Ishikawa (cell line): Measurements from ENCODE around the gene ARFRP1.

ENCODE experiments used
- CEBPB ChIP-seq: IDR thresholded peaks from 2 replicates; pipeline ENCODE4 v1.6.1; 2012
- CREB1 ChIP-seq: IDR thresholded peaks from 2 replicates; pipeline ENCODE4 v1.6.1; 2012; ENCODE audit warnings: low read depth
- EGR1 ChIP-seq: IDR thresholded peaks from 2 replicates; pipeline ENCODE4 v1.6.1; 2012
- EP300 ChIP-seq: IDR thresholded peaks from 2 replicates; pipeline ENCODE4 v1.6.1; 2012; ENCODE audit warnings: borderline replicate concordance
- FOXM1 ChIP-seq: IDR thresholded peaks from 2 replicates; pipeline ENCODE4 v1.6.1; 2012; ENCODE audit warnings: low read depth, borderline replicate concordance
- NFIC ChIP-seq: IDR thresholded peaks from 2 replicates; pipeline ENCODE4 v1.6.1; 2012
- RAD21 ChIP-seq: IDR thresholded peaks from 2 replicates; pipeline ENCODE4 v1.6.1; 2012; ENCODE audit warnings: low read depth
- TAF1 ChIP-seq: IDR thresholded peaks from 2 replicates; pipeline ENCODE4 v1.6.1; 2012; ENCODE audit warnings: low read depth, mild to moderate bottlenecking
- TCF12 ChIP-seq: IDR thresholded peaks from 2 replicates; pipeline ENCODE4 v1.6.1; 2012; ENCODE audit warnings: low read depth
- TEAD4 ChIP-seq: IDR thresholded peaks from 2 replicates; pipeline ENCODE4 v1.6.1; 2012
- YY1 ChIP-seq: IDR thresholded peaks from 2 replicates; pipeline ENCODE4 v1.6.1; 2012; ENCODE audit warnings: low read depth
- ZBTB7A ChIP-seq: IDR thresholded peaks from 2 replicates; pipeline ENCODE4 v1.6.1; 2012; ENCODE audit warnings: low read depth
- TF ChIP-seq, protein P1 (sequence below): IDR thresholded peaks from 2 replicates; pipeline ENCODE4 v1.6.1; 2012; ENCODE audit warnings: low read depth, mild to moderate bottlenecking
- TF ChIP-seq, protein P2 (sequence below): IDR thresholded peaks from 2 replicates; pipeline ENCODE4 v1.6.1; 2012
- TF ChIP-seq, protein P3 (sequence below): IDR thresholded peaks from 2 replicates; pipeline ENCODE4 v1.6.1; 2012

ARFRP1 gene

DNA sequence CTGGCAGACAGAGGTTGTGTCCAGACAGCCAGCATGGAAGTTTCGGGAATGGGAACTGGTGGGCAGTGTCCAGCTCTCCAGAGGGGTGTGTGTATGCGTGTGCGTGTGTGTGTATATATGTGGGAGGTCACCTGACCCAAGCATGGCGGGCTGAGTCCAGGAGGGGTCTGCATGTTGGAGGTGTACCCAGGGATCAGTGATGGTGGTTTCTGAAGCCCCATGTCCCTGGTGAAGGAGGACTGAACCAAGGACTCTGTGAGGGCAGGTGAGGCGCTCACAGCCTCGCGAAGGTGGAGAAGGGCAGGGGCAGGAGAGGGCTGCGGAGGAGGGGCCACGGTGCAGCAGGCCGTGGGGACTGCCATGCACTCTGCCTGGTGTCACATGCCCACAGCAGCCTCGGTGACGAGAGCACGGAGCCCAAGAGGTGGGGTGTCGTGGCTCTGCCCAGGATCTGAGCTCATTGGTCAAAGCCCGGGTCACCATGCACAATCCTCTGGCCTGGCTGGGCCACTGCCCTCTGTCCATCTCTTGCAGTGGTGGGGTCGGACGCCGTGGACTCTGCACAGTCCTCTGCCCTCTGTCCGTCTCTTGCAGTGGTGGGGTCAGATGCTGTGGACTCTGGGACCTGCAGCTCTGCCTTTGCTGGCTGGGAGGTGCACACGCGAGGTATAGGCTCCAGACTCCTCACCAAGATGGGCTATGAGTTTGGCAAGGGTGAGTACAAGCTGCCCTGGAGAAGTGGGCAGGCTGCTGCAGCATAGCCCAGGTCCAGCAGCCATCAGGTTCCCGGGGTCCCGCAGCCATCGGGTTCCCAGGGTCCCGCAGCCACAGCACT, 26.6 kb upstream of the ARFRP1 start:
- TF ChIP-seq RAD21, result no peak
- TF ChIP-seq CEBPB, result no peak
- TF ChIP-seq, protein P1, sequence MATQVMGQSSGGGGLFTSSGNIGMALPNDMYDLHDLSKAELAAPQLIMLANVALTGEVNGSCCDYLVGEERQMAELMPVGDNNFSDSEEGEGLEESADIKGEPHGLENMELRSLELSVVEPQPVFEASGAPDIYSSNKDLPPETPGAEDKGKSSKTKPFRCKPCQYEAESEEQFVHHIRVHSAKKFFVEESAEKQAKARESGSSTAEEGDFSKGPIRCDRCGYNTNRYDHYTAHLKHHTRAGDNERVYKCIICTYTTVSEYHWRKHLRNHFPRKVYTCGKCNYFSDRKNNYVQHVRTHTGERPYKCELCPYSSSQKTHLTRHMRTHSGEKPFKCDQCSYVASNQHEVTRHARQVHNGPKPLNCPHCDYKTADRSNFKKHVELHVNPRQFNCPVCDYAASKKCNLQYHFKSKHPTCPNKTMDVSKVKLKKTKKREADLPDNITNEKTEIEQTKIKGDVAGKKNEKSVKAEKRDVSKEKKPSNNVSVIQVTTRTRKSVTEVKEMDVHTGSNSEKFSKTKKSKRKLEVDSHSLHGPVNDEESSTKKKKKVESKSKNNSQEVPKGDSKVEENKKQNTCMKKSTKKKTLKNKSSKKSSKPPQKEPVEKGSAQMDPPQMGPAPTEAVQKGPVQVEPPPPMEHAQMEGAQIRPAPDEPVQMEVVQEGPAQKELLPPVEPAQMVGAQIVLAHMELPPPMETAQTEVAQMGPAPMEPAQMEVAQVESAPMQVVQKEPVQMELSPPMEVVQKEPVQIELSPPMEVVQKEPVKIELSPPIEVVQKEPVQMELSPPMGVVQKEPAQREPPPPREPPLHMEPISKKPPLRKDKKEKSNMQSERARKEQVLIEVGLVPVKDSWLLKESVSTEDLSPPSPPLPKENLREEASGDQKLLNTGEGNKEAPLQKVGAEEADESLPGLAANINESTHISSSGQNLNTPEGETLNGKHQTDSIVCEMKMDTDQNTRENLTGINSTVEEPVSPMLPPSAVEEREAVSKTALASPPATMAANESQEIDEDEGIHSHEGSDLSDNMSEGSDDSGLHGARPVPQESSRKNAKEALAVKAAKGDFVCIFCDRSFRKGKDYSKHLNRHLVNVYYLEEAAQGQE, result no peak
- no peak for TF ChIP-seq TAF1
- no peak for TF ChIP-seq NFIC
- TF ChIP-seq CREB1, result no peak
- TF ChIP-seq TEAD4, result no peak

DNA sequence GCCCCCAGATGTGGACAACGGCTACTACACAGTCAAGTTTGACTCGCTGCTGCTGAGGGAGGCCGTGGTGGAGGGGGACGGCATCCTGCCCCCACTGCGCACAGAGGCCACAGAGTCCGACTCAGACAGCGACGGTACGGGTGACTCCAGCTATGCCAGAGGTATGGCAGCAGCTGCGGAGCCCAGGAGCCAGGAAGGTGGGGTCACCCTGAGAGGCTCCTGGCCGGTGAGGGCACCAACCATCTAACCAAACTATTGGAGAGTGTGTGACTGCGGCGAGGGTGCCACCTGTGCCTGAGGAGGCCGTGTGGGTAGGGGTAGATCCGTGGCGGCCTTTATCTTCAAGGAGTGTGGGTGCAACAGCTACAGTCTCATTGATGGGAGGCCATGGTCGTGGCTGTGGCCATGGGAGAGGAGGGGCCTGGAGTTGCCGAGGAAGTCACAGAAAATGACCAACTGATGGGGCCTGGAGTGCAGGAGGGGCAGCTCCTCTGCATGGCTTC, 25.9 kb upstream of the ARFRP1 start:
- TF ChIP-seq, protein P2, sequence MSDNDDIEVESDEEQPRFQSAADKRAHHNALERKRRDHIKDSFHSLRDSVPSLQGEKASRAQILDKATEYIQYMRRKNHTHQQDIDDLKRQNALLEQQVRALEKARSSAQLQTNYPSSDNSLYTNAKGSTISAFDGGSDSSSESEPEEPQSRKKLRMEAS, result no peak
- TF ChIP-seq FOXM1 (no peak), CREB1 (no peak), CEBPB (no peak), TEAD4 (no peak), EP300 (no peak), ZBTB7A (no peak)
- TF ChIP-seq, protein P3, sequence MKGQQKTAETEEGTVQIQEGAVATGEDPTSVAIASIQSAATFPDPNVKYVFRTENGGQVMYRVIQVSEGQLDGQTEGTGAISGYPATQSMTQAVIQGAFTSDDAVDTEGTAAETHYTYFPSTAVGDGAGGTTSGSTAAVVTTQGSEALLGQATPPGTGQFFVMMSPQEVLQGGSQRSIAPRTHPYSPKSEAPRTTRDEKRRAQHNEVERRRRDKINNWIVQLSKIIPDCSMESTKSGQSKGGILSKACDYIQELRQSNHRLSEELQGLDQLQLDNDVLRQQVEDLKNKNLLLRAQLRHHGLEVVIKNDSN, result no peak

DNA sequence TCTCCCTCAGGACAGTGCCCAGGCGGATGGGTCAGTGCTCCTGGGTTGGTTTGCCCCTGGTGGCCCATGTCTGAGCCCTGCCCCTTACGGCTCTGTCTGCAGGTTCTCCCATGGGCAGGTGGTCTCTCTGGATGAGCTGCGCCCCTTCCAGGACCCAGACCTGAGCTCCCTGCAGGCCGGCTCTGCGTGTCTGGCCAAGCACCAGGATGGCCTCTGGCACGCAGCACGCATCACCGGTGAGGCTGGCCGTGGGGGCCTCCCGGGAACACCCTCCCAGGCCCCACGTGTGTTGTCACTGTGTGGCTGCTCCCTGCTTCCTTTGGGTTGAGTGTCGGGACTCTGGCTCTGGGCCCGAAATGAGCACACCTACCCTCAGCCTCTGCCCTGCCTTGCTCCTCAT, 25.3 kb upstream of the ARFRP1 start:
- no peak for TF ChIP-seq TCF12
- TF ChIP-seq CREB1, result no peak
- TF ChIP-seq, protein P2, result no peak
- TF ChIP-seq YY1, result no peak
- no peak for TF ChIP-seq EGR1
- TF ChIP-seq FOXM1, result no peak
- no peak for TF ChIP-seq ZBTB7A

DNA sequence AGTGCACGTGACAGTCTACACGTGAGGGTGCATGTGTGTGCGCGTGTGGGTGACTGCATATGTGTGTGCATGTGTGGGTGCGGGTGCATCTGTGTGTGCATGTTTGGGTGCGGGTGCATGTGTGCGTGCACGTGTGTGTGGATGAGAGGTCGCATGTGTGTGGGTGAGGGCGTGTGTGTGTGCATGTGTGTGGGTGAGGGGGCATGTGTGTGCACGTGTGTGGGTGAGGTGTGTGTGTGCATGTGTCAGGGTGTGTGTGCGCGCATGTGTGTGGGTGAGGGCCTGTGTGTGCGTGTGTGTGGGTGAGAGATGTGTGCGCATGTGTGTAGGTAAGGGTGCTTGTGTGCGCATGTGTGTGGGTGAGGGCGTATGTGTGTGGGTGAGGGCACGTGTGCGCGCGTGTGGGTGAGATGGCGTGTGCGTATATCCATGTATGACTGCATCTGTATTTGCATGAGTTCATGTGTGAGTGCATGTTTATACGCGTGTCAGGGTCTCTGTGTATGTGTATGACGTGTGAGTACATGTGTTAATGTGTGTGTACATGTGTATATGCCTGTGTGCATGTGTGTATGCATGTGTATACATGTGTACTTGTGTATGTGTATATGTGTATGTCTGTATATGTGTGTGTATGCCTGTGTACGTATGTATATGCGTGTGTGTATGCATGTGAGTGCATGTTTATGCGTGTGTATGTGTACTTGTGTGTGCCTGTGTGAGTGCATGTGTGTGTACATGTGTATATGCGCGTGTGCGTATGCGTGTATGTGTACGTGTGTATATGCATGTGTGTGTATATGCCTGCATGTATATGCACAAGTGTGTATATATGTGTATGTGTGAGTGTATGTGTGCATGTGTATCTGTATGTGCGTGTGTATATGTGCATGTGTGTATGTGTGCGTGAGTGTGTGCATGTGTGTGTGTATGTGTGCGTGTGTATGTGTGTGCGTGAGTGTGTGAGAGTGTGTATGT, 24.6 kb upstream of the ARFRP1 start:
- TF ChIP-seq NFIC (no peak), RAD21 (no peak), EP300 (no peak), ZBTB7A (no peak), FOXM1 (no peak), CEBPB (no peak), YY1 (no peak), EGR1 (no peak), TCF12 (no peak)
- TF ChIP-seq, protein P3, result no peak
- TF ChIP-seq, protein P1, result no peak
- TF ChIP-seq, protein P2, result no peak

DNA sequence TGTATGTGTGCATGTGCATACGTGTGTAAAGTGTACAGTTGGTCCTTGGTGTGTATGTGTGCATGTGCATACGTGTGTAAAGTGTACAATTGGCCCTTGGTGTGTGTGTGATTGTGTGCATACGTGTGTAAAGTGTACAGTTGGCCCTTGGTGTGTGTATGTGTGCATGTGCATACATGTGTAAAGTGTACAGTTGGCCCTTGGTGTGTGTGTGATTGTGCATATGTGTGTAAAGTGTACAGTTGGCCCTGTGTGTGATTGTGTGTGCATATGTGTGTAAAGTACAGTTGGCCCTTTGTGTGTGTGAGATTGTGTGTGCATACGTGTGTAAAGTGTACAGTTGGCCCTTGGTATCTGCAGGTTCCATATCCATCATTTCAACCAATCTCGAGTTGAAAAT, 23.6 kb upstream of the ARFRP1 start:
- no peak for TF ChIP-seq NFIC
- no peak for TF ChIP-seq CREB1
- no peak for TF ChIP-seq YY1
- no peak for TF ChIP-seq EGR1
- no peak for TF ChIP-seq ZBTB7A
- TF ChIP-seq, protein P3, result no peak
- TF ChIP-seq, protein P1, result no peak
- TF ChIP-seq TCF12, result no peak
- TF ChIP-seq TEAD4, result no peak
- TF ChIP-seq RAD21, result no peak
